Measurements from ENCODE around the gene STIL. TPM values are rescaled to one million over a fixed set of nuclear protein-coding genes. Genes with fewer than 3 reads are reported as not detected.
A peak's percentile ranks its signal among the peaks of the same experiment; 100 is the strongest.

STIL gene
- total and polyA plus RNA-seq, 4 donors, result 0.26 to 20.5 (median 0.75) TPM

DNA sequence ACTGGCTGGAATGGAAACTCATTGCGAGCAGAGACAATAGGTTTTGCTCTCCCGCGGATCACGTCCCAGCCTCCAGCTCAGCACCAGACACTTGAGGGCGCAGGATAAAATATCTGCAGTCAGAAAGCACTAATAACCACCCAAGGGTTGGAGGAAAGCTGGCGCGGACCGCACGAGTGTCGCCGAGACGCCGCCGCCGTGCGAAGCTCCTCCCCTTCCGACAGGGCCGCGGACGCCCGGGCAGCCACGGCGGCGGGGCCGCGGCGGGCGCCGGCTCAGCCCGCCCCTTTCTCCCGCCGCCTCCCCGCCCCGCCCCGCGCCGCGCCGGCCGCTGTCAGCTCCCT is 19.6 kb upstream of the STIL start, which contains the start of gene CMPK1:
Gene CMPK1 (plus strand): TSS at position 213 of the 344 bp plus-strand sequence. CDS start 156 bp downstream, outside the sequence.
- Histone ChIP-seq H3K9ac (ENCODE audit: low read depth in 1 of 2, low read length in 2 of 2) (peak within 1 kb of the TSS; percentile 70 to 97), H3K4me3 (ENCODE audit: low read depth in 1 of 3, low read length in 3 of 3) (peak within 1 kb of the TSS; percentile 86 to 95 (median 93)), H3K4me1 (ENCODE audit: control insufficient read depth in 4 of 4, insufficient read depth in 4 of 4, low read length in 3 of 4) (peaks cover 6 to 16% (median 12%) of the 10 kb centered on the region in 4 donors), H3K27ac (ENCODE audit: low read depth in 1 of 2, low read length in 2 of 2) (peak within 1 kb of the TSS; percentile 99), H3K27me3 (ENCODE audit: control insufficient read depth in 4 of 4, insufficient read depth in 4 of 4, low read length in 3 of 4) (no peaks in the 10 kb centered on the region), H3K9me3 (ENCODE audit: control insufficient read depth in 4 of 4, low read length in 3 of 4) (no peaks in the 10 kb centered on the region), H3K36me3 (ENCODE audit: control insufficient read depth in 4 of 4, insufficient read depth in 3 of 4, low read depth in 1 of 4, low read length in 3 of 4) (peaks cover 0 to 2% (median 0%) of the 10 kb centered on the region in 4 donors)
- under 1% methylated on average over 40 of the region's 40 CpGs for WGBS
- peak; percentile 83 for DNase-seq (ENCODE audit: low spot score)
- TF ChIP-seq RAD21 (IDR thresholded peaks at IDR 0.05) (peak; percentile 28 to 59), NR2F2 (IDR thresholded peaks at IDR 0.05) (no peak), GABPA (IDR thresholded peaks at IDR 0.05 in 1 of 2, conservative IDR thresholded peaks at IDR 0.05 in 1 of 2) (peak in 1 of 2 donors; percentile 41), EGR1 (IDR thresholded peaks at IDR 0.05; ENCODE audit: low read depth in 2 of 2) (no peak), FOXA2 (IDR thresholded peaks at IDR 0.05) (no peak), ATF3 (IDR thresholded peaks at IDR 0.05) (no peak), CTCF (IDR thresholded peaks at IDR 0.05; ENCODE audit: low read depth, low read length, missing input control) (no peak), YY1 (IDR thresholded peaks at IDR 0.05) (peak; percentile 49), REST (IDR thresholded peaks at IDR 0.05) (peak; percentile 71), RXRA (IDR thresholded peaks at IDR 0.05) (peak in 1 of 2 donors; percentile 20), SP1 (IDR thresholded peaks at IDR 0.05) (peak; percentile 28)

GRCh38 chr1:47332779-47333577 is 19.0 kb upstream of the STIL start:
- no peaks in the 10 kb centered on the region for H3K27me3 ChIP-seq (ENCODE audit: control insufficient read depth in 4 of 4, insufficient read depth in 4 of 4, low read length in 3 of 4)
- DNase-seq (ENCODE audit: low spot score), result no peak
- H3K9me3 ChIP-seq (ENCODE audit: control insufficient read depth in 4 of 4, low read length in 3 of 4), result no peaks in the 10 kb centered on the region
- peak overlapping the region; percentile 51 to 70 for H3K9ac ChIP-seq (ENCODE audit: low read depth in 1 of 2, low read length in 2 of 2)
- peak overlapping the region; percentile 44 to 95 (median 86) for H3K4me3 ChIP-seq (ENCODE audit: low read depth in 1 of 3, low read length in 3 of 3)
- H3K27ac ChIP-seq (ENCODE audit: low read depth in 1 of 2, low read length in 2 of 2), result peak overlapping the region; percentile 99
- H3K4me1 ChIP-seq (ENCODE audit: control insufficient read depth in 4 of 4, insufficient read depth in 4 of 4, low read length in 3 of 4), result peaks cover 6 to 16% (median 12%) of the 10 kb centered on the region in 4 donors
- H3K36me3 ChIP-seq (ENCODE audit: control insufficient read depth in 4 of 4, insufficient read depth in 3 of 4, low read depth in 1 of 4, low read length in 3 of 4), result peaks cover 0 to 2% (median 0%) of the 10 kb centered on the region in 4 donors
- TF ChIP-seq, protein P1, sequence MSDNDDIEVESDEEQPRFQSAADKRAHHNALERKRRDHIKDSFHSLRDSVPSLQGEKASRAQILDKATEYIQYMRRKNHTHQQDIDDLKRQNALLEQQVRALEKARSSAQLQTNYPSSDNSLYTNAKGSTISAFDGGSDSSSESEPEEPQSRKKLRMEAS (IDR thresholded peaks at IDR 0.05), result peak; percentile 40
- no peak for TF ChIP-seq SP1 (IDR thresholded peaks at IDR 0.05)
- WGBS, result 44% methylated on average over 19 of the region's 19 CpGs

Measured in liver (tissue), 9 donors.